ENCODE data around the gene PTPRD. TPM values are rescaled to one million over a fixed set of nuclear protein-coding genes. Genes with fewer than 3 reads are reported as not detected.
A peak's percentile ranks its signal among the peaks of the same experiment; 100 is the strongest.
"Not testable (repeated sequence)": the region's sequence is repeated elsewhere in the genome, so short reads cannot be mapped to it uniquely, and the experiment has no call there.

Gene PTPRD
- total RNA-seq, 1 experiment from 2014 or later: 79.4 TPM

DNA sequence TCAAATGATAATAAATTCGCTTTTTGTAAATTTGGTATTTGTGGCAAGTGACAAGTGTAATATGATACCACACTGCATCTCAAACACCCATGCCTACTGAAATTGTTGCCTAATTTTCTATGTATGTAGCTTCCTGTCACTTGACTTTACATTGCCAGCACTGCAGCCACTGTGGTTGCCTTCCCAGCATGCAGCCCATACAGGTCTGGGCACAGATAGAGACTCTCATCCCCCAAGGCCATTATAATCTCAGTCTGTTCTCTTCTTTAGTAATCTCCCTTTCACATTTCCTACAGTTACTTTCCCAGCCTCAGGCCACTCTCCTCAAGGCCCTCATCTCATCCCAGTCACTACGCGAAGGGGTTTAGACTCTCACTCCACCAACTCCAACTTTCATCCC lies 1200.6 kb downstream of the PTPRD start:
- Histone ChIP-seq H3K9me3 (replicated peaks) (no peaks in the 10 kb centered on the region), H3K36me3 (no peaks in the 10 kb centered on the region), H3K4me1 (no peaks in the 10 kb centered on the region), H3K4me3 (no peak overlapping the region), H3K27ac (no peak overlapping the region), H3K27me3 (no peaks in the 10 kb centered on the region)
- no peak for DNase-seq

DNA sequence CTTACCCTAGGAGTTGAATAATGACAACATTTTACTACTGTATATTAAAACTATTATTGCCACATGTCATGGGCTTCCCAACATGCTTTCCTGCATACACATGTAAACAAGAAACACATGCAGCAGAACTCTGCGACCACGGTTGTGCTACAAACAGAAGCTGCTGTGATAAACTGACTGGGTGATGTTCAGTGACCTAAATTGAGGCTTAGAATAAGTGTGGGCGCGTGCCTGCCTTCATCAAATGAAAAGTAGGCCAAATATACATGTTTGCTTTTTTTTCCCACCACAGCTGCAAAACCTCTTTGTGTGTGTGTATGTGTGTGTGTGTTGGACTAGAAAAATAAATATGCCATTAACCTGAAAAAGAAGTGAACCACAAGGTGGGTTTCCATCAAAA lies 1202.1 kb downstream of the PTPRD start:
- no peak overlapping the region for H3K4me3 ChIP-seq
- H3K36me3 ChIP-seq: no peaks in the 10 kb centered on the region
- H3K27ac ChIP-seq: no peak overlapping the region
- no peak for DNase-seq
- H3K9me3 ChIP-seq (replicated peaks): no peaks in the 10 kb centered on the region
- H3K27me3 ChIP-seq: 0 out of 2 replicates have a peak, but pooled peaks cover under 1% of the 10 kb centered on the region
- no peaks in the 10 kb centered on the region for H3K4me1 ChIP-seq

GRCh38 chr9:9399982-9400381 lies 1212.8 kb downstream of the PTPRD start:
- Histone ChIP-seq H3K9me3 (replicated peaks) (no peaks in the 10 kb centered on the region), H3K36me3 (no peaks in the 10 kb centered on the region), H3K4me1 (no peaks in the 10 kb centered on the region), H3K27ac (no peak overlapping the region), H3K4me3 (no peak overlapping the region), H3K27me3 (no peaks in the 10 kb centered on the region)
- DNase-seq: no peak

GRCh38 chr9:9396518-9396917 lies 1216.3 kb downstream of the PTPRD start:
- H3K4me3 ChIP-seq: no peak overlapping the region
- no peaks in the 10 kb centered on the region for H3K27me3 ChIP-seq
- no peak overlapping the region for H3K27ac ChIP-seq
- H3K9me3 ChIP-seq (replicated peaks): no peaks in the 10 kb centered on the region
- no peak for DNase-seq
- no peaks in the 10 kb centered on the region for H3K4me1 ChIP-seq
- no peaks in the 10 kb centered on the region for H3K36me3 ChIP-seq

- H3K9me3 ChIP-seq (replicated peaks): no peaks in the 10 kb centered on the region
- DNase-seq: no peak
- no peaks in the 10 kb centered on the region for H3K36me3 ChIP-seq
Observed at GRCh38 chr9:9395539-9395938, 1217.3 kb downstream of the PTPRD start.

DNA sequence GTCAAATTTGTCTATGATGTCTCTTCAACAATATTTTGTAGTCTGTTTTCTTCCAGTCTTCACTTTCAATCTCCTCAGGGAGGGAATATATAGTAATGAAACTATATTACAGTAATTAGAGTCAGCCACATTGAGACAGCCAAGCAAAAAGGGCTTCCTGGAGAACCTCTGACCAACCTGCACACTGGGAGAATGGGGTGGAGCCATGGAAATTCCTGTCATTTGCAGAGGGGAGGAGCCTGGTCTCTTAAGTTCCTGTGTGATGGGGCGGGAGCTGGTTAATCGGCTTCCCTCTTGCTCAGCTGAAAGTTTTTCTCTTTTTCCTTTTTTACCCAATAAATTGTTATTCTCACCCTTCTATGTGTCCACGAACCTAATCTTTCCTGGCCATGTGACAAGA lies 1220.0 kb downstream of the PTPRD start:
- no peak for DNase-seq
- Histone ChIP-seq H3K27me3 (no peaks in the 10 kb centered on the region), H3K27ac (no peak overlapping the region), H3K36me3 (no peaks in the 10 kb centered on the region), H3K9me3 (replicated peaks) (no peaks in the 10 kb centered on the region), H3K4me1 (no peaks in the 10 kb centered on the region), H3K4me3 (no peak overlapping the region)

More at GRCh38 chr9:9395539-9395938, 1217.3 kb downstream of the PTPRD start:
- Histone ChIP-seq H3K4me1 (no peaks in the 10 kb centered on the region), H3K4me3 (no peak overlapping the region), H3K27me3 (no peaks in the 10 kb centered on the region), H3K27ac (no peak overlapping the region)

DNA sequence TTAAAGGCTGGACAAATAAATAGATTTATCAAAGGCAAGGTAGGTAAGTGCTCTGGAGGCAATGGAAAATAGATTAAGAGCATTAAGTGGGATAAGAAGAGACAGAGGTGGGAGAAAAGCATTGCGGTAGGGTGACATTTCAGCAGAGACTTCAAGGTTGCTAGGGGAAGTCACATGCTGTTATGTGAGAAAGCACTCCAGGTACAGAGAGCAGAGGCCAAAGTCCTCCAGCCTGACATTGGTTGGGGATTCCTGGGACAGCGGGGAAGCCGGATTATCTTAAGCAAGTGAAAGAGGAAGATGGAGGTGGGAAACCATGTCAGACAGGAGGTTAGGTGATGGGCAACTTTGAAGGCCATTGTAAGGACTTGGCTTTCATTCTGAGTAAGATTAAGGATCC lies 1222.9 kb downstream of the PTPRD start:
- no peak overlapping the region for H3K4me3 ChIP-seq
- no peaks in the 10 kb centered on the region for H3K9me3 ChIP-seq (replicated peaks)
- H3K27ac ChIP-seq: no peak overlapping the region
- H3K4me1 ChIP-seq: no peaks in the 10 kb centered on the region
- no peaks in the 10 kb centered on the region for H3K27me3 ChIP-seq
- no peaks in the 10 kb centered on the region for H3K36me3 ChIP-seq
- no peak for DNase-seq

- peak in 1 of 2 experiments; percentile 4 for DNase-seq
- H3K4me1 ChIP-seq: no peaks in the 10 kb centered on the region
- no peak overlapping the region for H3K27ac ChIP-seq
- H3K9me3 ChIP-seq (replicated peaks): no peaks in the 10 kb centered on the region
- no peak overlapping the region for H3K4me3 ChIP-seq
- no peaks in the 10 kb centered on the region for H3K36me3 ChIP-seq
- no peaks in the 10 kb centered on the region for H3K27me3 ChIP-seq
Observed at GRCh38 chr9:9387511-9388115, 1225.2 kb downstream of the PTPRD start.

DNA sequence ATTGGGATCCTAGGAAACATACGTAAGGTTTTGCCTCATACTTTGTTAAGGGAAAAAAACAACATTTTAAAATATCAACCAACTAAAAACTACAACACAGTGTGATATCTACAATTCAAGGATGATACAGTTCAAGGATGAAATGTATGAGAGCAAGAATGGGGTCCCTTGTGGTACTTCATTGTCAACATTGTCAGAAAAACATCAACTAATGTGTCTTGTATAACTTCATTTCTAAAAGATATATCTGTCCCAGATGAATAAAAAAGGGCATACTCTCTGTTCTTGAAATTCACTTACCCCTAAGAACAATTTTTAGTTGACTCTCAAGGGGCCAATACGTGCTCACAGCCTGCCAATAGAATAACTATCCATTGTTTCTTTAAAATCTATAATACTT lies 1250.5 kb downstream of the PTPRD start:
- DNase-seq: no peak
- Histone ChIP-seq H3K4me3 (no peak overlapping the region), H3K36me3 (no peaks in the 10 kb centered on the region), H3K27ac (no peak overlapping the region), H3K27me3 (no peaks in the 10 kb centered on the region), H3K9me3 (replicated peaks) (no peaks in the 10 kb centered on the region), H3K4me1 (no peaks in the 10 kb centered on the region)

- Histone ChIP-seq H3K27ac (no peak overlapping the region), H3K27me3 (no peaks in the 10 kb centered on the region), H3K4me1 (no peaks in the 10 kb centered on the region), H3K9me3 (replicated peaks) (no peaks in the 10 kb centered on the region), H3K4me3 (no peak overlapping the region), H3K36me3 (no peaks in the 10 kb centered on the region)
- peak; percentile 3 to 33 for DNase-seq
Observed at GRCh38 chr9:9352877-9353481, 1259.8 kb downstream of the PTPRD start.

DNA sequence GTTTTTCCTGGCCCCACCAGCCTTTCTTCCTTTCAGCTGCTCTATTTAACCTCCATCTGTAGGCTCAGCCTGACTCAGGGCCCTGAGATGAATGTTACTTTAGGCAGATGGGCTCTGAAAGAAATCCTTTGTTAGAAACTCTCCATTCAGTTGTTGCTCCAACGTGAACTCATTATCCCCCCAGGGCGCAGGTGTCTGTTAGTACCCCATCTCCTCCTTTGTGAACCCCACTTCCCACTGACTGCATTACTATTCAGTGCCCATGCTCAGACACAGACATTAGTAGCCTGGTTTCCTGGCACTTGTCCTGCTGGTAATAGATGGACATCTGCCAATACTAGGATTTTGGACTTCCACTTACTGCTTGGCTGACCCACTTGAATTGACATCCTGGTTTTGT lies 1271.6 kb downstream of the PTPRD start:
- Histone ChIP-seq H3K4me1 (no peaks in the 10 kb centered on the region), H3K27me3 (no peaks in the 10 kb centered on the region), H3K36me3 (no peaks in the 10 kb centered on the region), H3K4me3 (no peak overlapping the region), H3K27ac (no peak overlapping the region), H3K9me3 (replicated peaks) (no peaks in the 10 kb centered on the region)
- peak in 1 of 2 experiments; percentile 4 for DNase-seq

- no peak overlapping the region for H3K4me3 ChIP-seq
- H3K27me3 ChIP-seq: no peaks in the 10 kb centered on the region
- DNase-seq: no peak
- no peaks in the 10 kb centered on the region for H3K9me3 ChIP-seq (replicated peaks)
- no peaks in the 10 kb centered on the region for H3K36me3 ChIP-seq
- H3K27ac ChIP-seq: no peak overlapping the region
- no peaks in the 10 kb centered on the region for H3K4me1 ChIP-seq
Observed at GRCh38 chr9:9337129-9337528, 1275.7 kb downstream of the PTPRD start.

GRCh38 chr9:9326749-9327148 lies 1286.1 kb downstream of the PTPRD start:
- Histone ChIP-seq H3K27me3 (no peaks in the 10 kb centered on the region), H3K4me3 (no peak overlapping the region), H3K27ac (no peak overlapping the region), H3K4me1 (no peaks in the 10 kb centered on the region), H3K9me3 (replicated peaks) (no peaks in the 10 kb centered on the region), H3K36me3 (no peaks in the 10 kb centered on the region)
- DNase-seq: no peak

DNA sequence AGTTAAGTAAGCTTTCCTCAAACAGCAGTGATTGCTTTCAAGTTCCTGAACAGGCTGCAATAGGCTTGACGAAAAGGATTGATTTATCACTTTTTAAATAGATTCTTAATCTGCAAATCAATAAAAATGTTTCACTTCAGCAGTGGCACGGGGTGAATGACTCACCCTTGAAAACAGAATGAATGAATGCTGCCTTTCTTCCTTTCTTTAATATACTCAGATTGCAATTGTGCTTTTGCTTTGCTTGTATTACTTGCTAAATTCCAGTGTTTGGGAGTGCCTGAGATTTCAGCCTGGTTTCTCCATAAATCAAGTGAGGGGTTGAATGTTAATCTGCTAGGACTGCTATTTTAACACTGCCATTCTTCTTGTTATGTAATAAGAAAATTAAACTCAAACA lies 1293.8 kb downstream of the PTPRD start:
- Histone ChIP-seq H3K36me3 (no peaks in the 10 kb centered on the region), H3K9me3 (replicated peaks) (no peaks in the 10 kb centered on the region), H3K4me3 (no peak overlapping the region), H3K4me1 (no peaks in the 10 kb centered on the region), H3K27ac (no peak overlapping the region), H3K27me3 (no peaks in the 10 kb centered on the region)
- DNase-seq: no peak

- not testable (repeated sequence) for H3K9me3 ChIP-seq (replicated peaks); H3K27me3 ChIP-seq; H3K4me3 ChIP-seq; H3K4me1 ChIP-seq; H3K27ac ChIP-seq; H3K36me3 ChIP-seq; DNase-seq
Observed at GRCh38 chr9:9310743-9311142, 1302.1 kb downstream of the PTPRD start.

- Histone ChIP-seq H3K4me1 (no peaks in the 10 kb centered on the region), H3K36me3 (no peaks in the 10 kb centered on the region), H3K27ac (no peak overlapping the region), H3K4me3 (no peak overlapping the region), H3K27me3 (no peaks in the 10 kb centered on the region), H3K9me3 (replicated peaks) (no peaks in the 10 kb centered on the region)
- no peak for DNase-seq
Observed at GRCh38 chr9:9305600-9305999, 1307.2 kb downstream of the PTPRD start.
